H9 (cell line): ENCODE measurements around the gene MSMO1. TPM values are rescaled to one million over a fixed set of nuclear protein-coding genes. Genes with fewer than 3 reads are reported as not detected.

Source experiments
- DNase-seq: peaks from one replicate; pipeline ENCODE4 v3.0.0-alpha.2; 2017
- H2AFZ ChIP-seq: one replicate; pipeline ENCODE4 v1.6.1; 2013; ENCODE audit warnings: mild to moderate bottlenecking, low read length, control low read depth, moderate library complexity
- H2AK5ac ChIP-seq: 2 replicates; pipeline ENCODE4 v1.6.1; 2013; ENCODE audit warnings: low read length, control low read depth, mixed read lengths; ENCODE audit not compliant: insufficient read length
- H2BK120ac ChIP-seq: one replicate; pipeline ENCODE4 v1.6.1; 2013; ENCODE audit warnings: low read depth, mild to moderate bottlenecking, low read length, control low read depth, inconsistent platforms; ENCODE audit not compliant: poor library complexity, severe bottlenecking
- H2BK12ac ChIP-seq: 2 replicates; pipeline ENCODE4 v1.6.1; 2013; ENCODE audit warnings: low read length, control low read depth, mixed read lengths, low read depth; ENCODE audit not compliant: insufficient read length
- H2BK15ac ChIP-seq: 2 replicates; pipeline ENCODE4 v1.6.1; 2013; ENCODE audit warnings: low read depth, low read length, control low read depth
- H2BK20ac ChIP-seq: one replicate; pipeline ENCODE4 v1.6.1; 2013; ENCODE audit warnings: low read depth, mild to moderate bottlenecking, low read length, control low read depth, inconsistent platforms; ENCODE audit not compliant: poor library complexity, severe bottlenecking
- H2BK5ac ChIP-seq: 2 replicates; pipeline ENCODE4 v1.6.1; 2013; ENCODE audit warnings: low read length, control low read depth, mixed read lengths; ENCODE audit not compliant: insufficient read length
- H3K14ac ChIP-seq: 2 replicates; pipeline ENCODE4 v1.6.1; 2013; ENCODE audit warnings: low read length, control low read depth; ENCODE audit not compliant: insufficient read depth
- H3K18ac ChIP-seq: 2 replicates; pipeline ENCODE4 v1.6.1; 2013; ENCODE audit warnings: low read depth, mild to moderate bottlenecking, mixed read lengths, low read length, control low read depth; ENCODE audit not compliant: insufficient read length
- H3K23ac ChIP-seq: 2 replicates; pipeline ENCODE4 v1.6.1; 2013; ENCODE audit warnings: low read length, control low read depth, mixed read lengths, low read depth; ENCODE audit not compliant: insufficient read length
- H3K23me2 ChIP-seq: 2 replicates; pipeline ENCODE4 v1.6.1; 2013; ENCODE audit warnings: low read depth, mild to moderate bottlenecking, mixed read lengths, low read length, control low read depth; ENCODE audit not compliant: insufficient read length, poor library complexity, severe bottlenecking
- H3K27ac ChIP-seq: 2 replicates; pipeline ENCODE4 v1.5.1; 2013; ENCODE audit warnings: low read length, control low read depth, mixed read lengths, low read depth; ENCODE audit not compliant: insufficient read length
- H3K27me3 ChIP-seq: 2 replicates; pipeline ENCODE4 v1.6.1; 2013; ENCODE audit warnings: low read length, control low read depth, inconsistent platforms; ENCODE audit not compliant: insufficient read depth
- H3K4ac ChIP-seq: 2 replicates; pipeline ENCODE4 v1.6.1; 2013; ENCODE audit warnings: low read depth, mild to moderate bottlenecking, control low read depth, inconsistent platforms, low read length, moderate library complexity
- H3K4me1 ChIP-seq: 2 replicates; pipeline ENCODE4 v1.6.1; 2013; ENCODE audit warnings: low read length, control low read depth, inconsistent platforms; ENCODE audit not compliant: insufficient read depth
- H3K4me2 ChIP-seq: 2 replicates; pipeline ENCODE4 v1.6.1; 2013; ENCODE audit warnings: low read length, control low read depth, mixed read lengths; ENCODE audit not compliant: insufficient read length, insufficient read depth
- H3K56ac ChIP-seq: 2 replicates; pipeline ENCODE4 v1.6.1; 2013; ENCODE audit warnings: low read depth, mild to moderate bottlenecking, mixed read lengths, low read length, control low read depth; ENCODE audit not compliant: insufficient read length
- H3K79me1 ChIP-seq: 2 replicates; pipeline ENCODE4 v1.6.1; 2013; ENCODE audit warnings: low read depth, mild to moderate bottlenecking, moderate library complexity, low read length, control low read depth, inconsistent platforms; ENCODE audit not compliant: insufficient read depth, poor library complexity, severe bottlenecking
- H3K79me2 ChIP-seq: 2 replicates; pipeline ENCODE4 v1.6.1; 2013; ENCODE audit warnings: low read length, control low read depth, inconsistent platforms; ENCODE audit not compliant: insufficient read depth
- H3K9ac ChIP-seq: 2 replicates; pipeline ENCODE4 v1.6.1; 2013; ENCODE audit warnings: low read length, control low read depth, mixed read lengths; ENCODE audit not compliant: insufficient read length; ENCODE audit errors: extremely low read depth
- H3K9me3 ChIP-seq: one replicate; pipeline ENCODE4 v1.6.1; 2013; ENCODE audit warnings: low read depth, low read length, inconsistent platforms; ENCODE audit not compliant: control insufficient read depth
- H3T11ph ChIP-seq: one replicate; pipeline ENCODE4 v1.6.1; 2013; ENCODE audit warnings: mild to moderate bottlenecking, low read length, control low read depth, inconsistent platforms
- H4K20me1 ChIP-seq: one replicate; pipeline ENCODE4 v1.6.1; 2013; ENCODE audit not compliant: control insufficient read depth, insufficient read length, insufficient read depth
- H4K5ac ChIP-seq: 2 replicates; pipeline ENCODE4 v1.6.1; 2013; ENCODE audit warnings: low read depth, mild to moderate bottlenecking, mixed read lengths, low read length, control low read depth; ENCODE audit not compliant: insufficient read length
- H4K8ac ChIP-seq: replicated peaks from 2 replicates; pipeline ENCODE4 v1.6.1; 2013; ENCODE audit warnings: low read length, control low read depth, mixed read lengths, low read depth; ENCODE audit not compliant: insufficient read length
- H4K91ac ChIP-seq: 2 replicates; pipeline ENCODE4 v1.6.1; 2013; ENCODE audit warnings: low read depth, mild to moderate bottlenecking, moderate library complexity, mixed read lengths, low read length, control low read depth; ENCODE audit not compliant: insufficient read length
- H3K27ac Mint-ChIP-seq, 3 experiments: 2 replicates in 2 of 3; 3 replicates in 1 of 3; pipeline ENCODE4 v1.8.0; 2020 to 2021; ENCODE audit warnings: mixed read lengths in 3 of 3, mild to moderate bottlenecking in 1 of 3, moderate library complexity in 1 of 3
- H3K27me3 Mint-ChIP-seq: 2 replicates; pipeline ENCODE4 v1.8.0; 2021; ENCODE audit warnings: low read depth, mild to moderate bottlenecking, moderate library complexity, mixed read lengths
- H3K36me3 Mint-ChIP-seq, 3 experiments: 2 replicates in 2 of 3; 3 replicates in 1 of 3; pipeline ENCODE4 v1.8.0; 2020 to 2021; ENCODE audit warnings: low read depth in 3 of 3, mixed read lengths in 3 of 3; ENCODE audit not compliant: insufficient read depth in 1 of 3
- H3K4me1 Mint-ChIP-seq, 2 experiments: 2 replicates each; pipeline ENCODE4 v1.8.0; 2020; ENCODE audit warnings: mixed read lengths in 2 of 2
- H3K4me3 Mint-ChIP-seq, 2 experiments: 2 replicates in 1 of 2; 3 replicates in 1 of 2; pipeline ENCODE4 v1.8.0; 2020 to 2021; ENCODE audit warnings: mild to moderate bottlenecking in 2 of 2, mixed read lengths in 2 of 2, moderate library complexity in 1 of 2
- H3K9me3 Mint-ChIP-seq, 2 experiments: 2 replicates in 1 of 2; 3 replicates in 1 of 2; pipeline ENCODE4 v1.8.0; 2020; ENCODE audit warnings: mild to moderate bottlenecking in 2 of 2, mixed read lengths in 2 of 2, moderate library complexity in 1 of 2
- CTCF ChIP-seq: fragments of 200-600 bp; sonication (generic); conservative IDR thresholded peaks from 3 replicates; pipeline ENCODE4 v1.8.0; 2021; ENCODE audit warnings: antibody characterized with exemption, mild to moderate bottlenecking
- WGBS: extraction: QIAGEN DNeasy Blood & Tissue Kit; methylation state at CpG from one replicate; pipeline ENCODE4 v1.1.7; 2013; ENCODE audit warnings: missing lambda C conversion rate, low lambda C conversion rate, mixed read lengths; ENCODE audit not compliant: insufficient read length; ENCODE audit errors: extremely low coverage; 5-methylcytosine and 5-hydroxymethylcytosine counted together
- total RNA-seq: library from RNA; stranded (reverse); gene quantifications from 2 replicates; pipeline ENCODE4 v1.2.1, GENCODE V29; 2021

The MSMO1 gene
- total RNA-seq, 1 experiment from 2014 or later = 79.3 TPM

- Histone ChIP-seq H2BK15ac (no peak overlapping the region), H2AFZ (no peak overlapping the region), H3K23me2 (peaks cover 11% of the 10 kb centered on the region), H3K4ac (no peak overlapping the region), H3K27me3 (no peaks in the 10 kb centered on the region), H3K14ac (no peak overlapping the region), H3K9me3 (no peaks in the 10 kb centered on the region), H3K9ac (peak overlapping the region; percentile 3), H3T11ph (no peak overlapping the region), H3K4me2 (peak overlapping the region; percentile 94), H2BK12ac (no peak overlapping the region), H2AK5ac (no peak overlapping the region), H3K23ac (no peak overlapping the region), H3K79me2 (peaks cover 74% of the 10 kb centered on the region), H3K4me1 (no peaks in the 10 kb centered on the region), H4K91ac (no peak overlapping the region), H3K79me1 (no peaks in the 10 kb centered on the region), H3K56ac (no peak overlapping the region), H3K18ac (no peak overlapping the region), H2BK20ac (no peak overlapping the region), H4K5ac (no peak overlapping the region), H4K20me1 (no peaks in the 10 kb centered on the region), H4K8ac (no peak overlapping the region), H2BK120ac (no peak overlapping the region), H3K27ac (no peak overlapping the region), H2BK5ac (no peak overlapping the region)
- Mint-ChIP-seq H3K9me3 (no peaks in the 10 kb centered on the region), H3K27me3 (no peaks in the 10 kb centered on the region), H3K4me3 (peak overlapping the region in 1 of 2 experiments; percentile 49; a peak in 3 of 5 replicates), H3K27ac (peak overlapping the region; percentile 11 to 69 (median 53); a peak in 4 of 7 replicates), H3K4me1 (peaks cover 46 to 48% of the 10 kb centered on the region in 2 experiments), H3K36me3 (peaks cover 34 to 52% (median 47%) of the 10 kb centered on the region in 3 experiments)
- TF ChIP-seq CTCF = no peak
- no CpG with 5 or more reads among the region's 1 CpG for WGBS
- DNase-seq = no peak
Observed at GRCh38 chr4:165332502-165332901, 5.0 kb downstream of the MSMO1 start.
